K562 (cell line): ENCODE data around the gene ZMYND8. TPM values are rescaled to one million over a fixed set of nuclear protein-coding genes. Genes with fewer than 3 reads are reported as not detected.

ENCODE experiments used
- BCOR ChIP-seq: fragments of 450-650 bp; IDR thresholded peaks from 2 replicates; pipeline ENCODE4 v1.6.1; 2016
- BHLHE40 ChIP-seq: IDR thresholded peaks from 2 replicates; pipeline ENCODE4 v1.6.1; 2011; ENCODE audit warnings: low read length, improper control_type of control experiment
- CBFA2T2 ChIP-seq: fragments of 450-650 bp; conservative IDR thresholded peaks from 2 replicates; pipeline ENCODE4 v1.6.1; 2017; ENCODE audit warnings: mild to moderate bottlenecking
- CBFB ChIP-seq: sonication (generic); formaldehyde crosslinking; IDR thresholded peaks from 2 replicates; pipeline ENCODE4 v1.4.0; 2020; ENCODE audit warnings: mild to moderate bottlenecking, missing genetic modification reagents
- ETV6 ChIP-seq, 3 experiments: fragments of 150-350 bp in 1 of 3; sonication (generic) in 1 of 3; formaldehyde crosslinking in 1 of 3; IDR thresholded peaks; 2 replicates each; pipeline versions ENCODE4 v1.6.1 to v1.8.0; 2014 to 2022; ENCODE audit warnings: borderline replicate concordance in 2 of 3, low read depth in 2 of 3, antibody characterized with exemption in 1 of 3, low read length in 1 of 3, mild to moderate bottlenecking in 1 of 3, missing genetic modification reagents in 1 of 3
- KDM5B ChIP-seq: fragments of 200-600 bp; sonication (generic); IDR thresholded peaks from 2 replicates; pipeline ENCODE4 v1.6.1; 2012; ENCODE audit warnings: low read depth, mild to moderate bottlenecking, moderate library complexity, low read length, control low read depth, inconsistent platforms; ENCODE audit not compliant: insufficient replicate concordance
- LEF1 ChIP-seq: fragments of 450-650 bp; IDR thresholded peaks from 2 replicates; pipeline ENCODE4 v1.6.1; 2016; ENCODE audit warnings: mild to moderate bottlenecking
- MXI1 ChIP-seq: IDR thresholded peaks from 2 replicates; pipeline ENCODE4 v1.6.1; 2011; ENCODE audit warnings: low read depth, mild to moderate bottlenecking, improper control_type of control experiment, low read length
- NCOA1 ChIP-seq: fragments of 450-650 bp; IDR thresholded peaks from 2 replicates; pipeline ENCODE4 v1.6.1; 2016; ENCODE audit warnings: low read depth
- NFE2 ChIP-seq: IDR thresholded peaks from 2 replicates; pipeline ENCODE4 v1.6.1; 2014; ENCODE audit warnings: antibody characterized with exemption, low read depth
- PBX2 ChIP-seq, 2 experiments: IDR thresholded peaks in 1 of 2; conservative IDR thresholded peaks in 1 of 2; 2 replicates each; pipeline ENCODE4 v1.6.1; 2016; ENCODE audit warnings: low read depth in 2 of 2, mild to moderate bottlenecking in 1 of 2, missing compliant biosample characterization in 1 of 2, missing genetic modification characterization in 1 of 2, moderate library complexity in 1 of 2
- PTTG1 ChIP-seq: fragments of 450-650 bp; IDR thresholded peaks from 2 replicates; pipeline ENCODE4 v1.6.1; 2016; ENCODE audit warnings: low read depth, mild to moderate bottlenecking, missing genetic modification characterization, missing compliant biosample characterization
- RCOR1 ChIP-seq, 2 experiments: IDR thresholded peaks; 2 replicates each; pipeline ENCODE4 v1.6.1; 2012; ENCODE audit warnings: low read depth in 2 of 2, low read length in 2 of 2, borderline replicate concordance in 1 of 2, improper control_type of control experiment in 1 of 2
- SMC3 ChIP-seq: conservative IDR thresholded peaks from 2 replicates; pipeline ENCODE4 v1.6.1; 2011; ENCODE audit warnings: low read depth, low read length, improper control_type of control experiment; ENCODE audit not compliant: insufficient read depth
- TBL1XR1 ChIP-seq, 2 experiments: IDR thresholded peaks; 2 replicates each; pipeline ENCODE4 v1.6.1; 2012; ENCODE audit warnings: improper control_type of control experiment in 2 of 2, low read length in 2 of 2, mild to moderate bottlenecking in 1 of 2
- TCF7 ChIP-seq: sonication (generic); IDR thresholded peaks from 2 replicates; pipeline ENCODE4 v1.6.1; 2016; ENCODE audit warnings: antibody characterized with exemption, borderline replicate concordance
- TRIM24 ChIP-seq, 2 experiments: fragments of 450-650 bp; IDR thresholded peaks; 2 replicates each; pipeline ENCODE4 v1.6.1; 2016
- UBTF ChIP-seq, 2 experiments: IDR thresholded peaks; 2 replicates each; pipeline ENCODE4 v1.6.1; 2012; ENCODE audit warnings: improper control_type of control experiment in 2 of 2, low read depth in 2 of 2, low read length in 2 of 2, borderline replicate concordance in 1 of 2
- USF1 ChIP-seq: sonication (generic); formaldehyde crosslinking; IDR thresholded peaks from 2 replicates; pipeline ENCODE4 v1.9.0; 2022; ENCODE audit warnings: mild to moderate bottlenecking, missing genetic modification reagents
- ZFX ChIP-seq: sonication (generic); formaldehyde crosslinking; IDR thresholded peaks from 2 replicates; pipeline ENCODE4 v1.8.0; 2022; ENCODE audit warnings: mild to moderate bottlenecking, missing genetic modification reagents, moderate library complexity
- ZNF165 ChIP-seq: fragments of 250-450 bp; sonication (Bioruptor Pico); IDR thresholded peaks from 2 replicates; pipeline ENCODE4 v1.4.0; 2020; ENCODE audit warnings: borderline replicate concordance
- polyA plus RNA-seq, 8 experiments: library from polyadenylated mRNA; depleted of rRNA in 4 of 8; stranded (reverse) in 5 of 8; unstranded in 3 of 8; fragments of >200 nt; fragmentation: Nextera tagmentation in 2 of 8; fragmentation: Illumina TruSeq in 1 of 8; extraction: Ambion mirVana in 2 of 8; extraction: Trizol in 1 of 8; gene quantifications; 2 replicates each; pipeline versions ENCODE4 v1.2.1 to v1.2.3, GENCODE V29; 2011 to 2014; ENCODE audit warnings: inconsistent platforms in 1 of 8, missing spikeins in 1 of 8
- total RNA-seq, 7 experiments: library from RNA; depleted of rRNA in 6 of 7; stranded (reverse); fragments of >200 nt in 6 of 7; fragmentation: Illumina TruSeq in 2 of 7; extraction: Trizol in 2 of 7; gene quantifications; 2 replicates each; pipeline versions ENCODE4 v1.2.1 to v1.2.3, GENCODE V29; 2011 to 2021; ENCODE audit warnings: low replicate concordance in 1 of 7

Gene ZMYND8
- total and polyA plus RNA-seq, 9 of the 15 experiments (the other 6 are each of a cell fraction or from before 2014, with no cell fraction given): 31.8 to 148 (median 71.9) TPM

- TF ChIP-seq TRIM24 (IDR thresholded peaks at IDR 0.05): 0 out of 4 replicates have a peak, but pooled peaks of 1 of the 2 experiments have one; percentile 34
- TF ChIP-seq USF1: no peak
- no peak for TF ChIP-seq NFE2
- 0 out of 2 replicates have a peak, but pooled peaks have one; percentile 33 for TF ChIP-seq MXI1
- peak in 1 of 2 experiments; percentile 51; a peak in 1 of 4 replicates for TF ChIP-seq TBL1XR1 (IDR thresholded peaks at IDR 0.05; ENCODE audit: low read length in 2 of 2)
- TF ChIP-seq BHLHE40: peak; percentile 25; the same call in 1 of the 2 replicates
- TF ChIP-seq UBTF (IDR thresholded peaks at IDR 0.05; ENCODE audit: borderline replicate concordance in 1 of 2, low read depth in 2 of 2, low read length in 2 of 2): 0 out of 4 replicates have a peak, but pooled peaks of 1 of the 2 experiments have one; percentile 76
- peak; percentile 85 for TF ChIP-seq KDM5B
- peak; percentile 86 for TF ChIP-seq ZFX (CRISPR knock-in tag)
- 0 out of 2 replicates have a peak, but pooled peaks have one; percentile 13 for TF ChIP-seq NCOA1
- no peak for TF ChIP-seq ETV6 (IDR thresholded peaks at IDR 0.05; ENCODE audit: borderline replicate concordance in 1 of 2, low read depth in 2 of 2, low read length in 1 of 2)
- TF ChIP-seq ETV6 (CRISPR knock-in tag; IDR thresholded peaks at IDR 0.05; ENCODE audit: borderline replicate concordance): no peak
- peak in 1 of 2 experiments; percentile 43; a peak in 1 of 4 replicates for TF ChIP-seq RCOR1 (IDR thresholded peaks at IDR 0.05; ENCODE audit: borderline replicate concordance in 1 of 2, low read depth in 2 of 2, low read length in 2 of 2)
- TF ChIP-seq TCF7: no peak
- TF ChIP-seq PBX2 (CRISPR knock-in tag; IDR thresholded peaks at IDR 0.05; ENCODE audit: low read depth): no peak
- TF ChIP-seq PBX2 (tag; conservative IDR thresholded peaks at IDR 0.05; ENCODE audit: low read depth): peak; percentile 15; the same call in 1 of the 2 replicates
- TF ChIP-seq SMC3: 0 out of 2 replicates have a peak, but pooled peaks have one; percentile 17
- peak; percentile 10; the same call in 1 of the 2 replicates for TF ChIP-seq PTTG1 (tag)
- no peak for TF ChIP-seq CBFA2T2
- TF ChIP-seq ZNF165: no peak; the same call in 1 of the 2 replicates
- TF ChIP-seq BCOR: no peak
- 0 out of 2 replicates have a peak, but pooled peaks have one; percentile 11 for TF ChIP-seq LEF1
- no peak for TF ChIP-seq CBFB
Measured at GRCh38 chr20:47358672-47359529, 2.4 kb upstream of the ZMYND8 start (continued).
